Mesendoderm (in vitro differentiated cells): Measurements from ENCODE around the gene TSC22D2.

Experiments used
- DNase-seq: peaks from one replicate; pipeline ENCODE4 v3.0.0; 2013
- H2AK5ac ChIP-seq: 2 replicates; pipeline ENCODE4 v1.6.1; 2013; ENCODE audit warnings: low read length, inconsistent platforms
- H2BK120ac ChIP-seq: 2 replicates; pipeline ENCODE4 v1.6.1; 2013; ENCODE audit warnings: low read depth, mild to moderate bottlenecking, low read length, moderate library complexity, mixed read lengths
- H2BK15ac ChIP-seq: replicated peaks from 2 replicates; pipeline ENCODE4 v1.6.1; 2013; ENCODE audit warnings: low read depth, mild to moderate bottlenecking, moderate library complexity
- H2BK5ac ChIP-seq: 2 replicates; pipeline ENCODE4 v1.6.1; 2013; ENCODE audit warnings: low read length, inconsistent platforms
- H3K18ac ChIP-seq: 2 replicates; pipeline ENCODE4 v1.6.1; 2013; ENCODE audit warnings: mild to moderate bottlenecking, low read length, mixed read lengths
- H3K23ac ChIP-seq: one replicate; pipeline ENCODE4 v1.6.1; 2013; ENCODE audit warnings: low read length
- H3K27ac ChIP-seq: 2 replicates; pipeline ENCODE4 v1.5.1; 2013; ENCODE audit warnings: low read depth, mild to moderate bottlenecking, inconsistent platforms, low read length, moderate library complexity
- H3K27me3 ChIP-seq: 2 replicates; pipeline ENCODE4 v1.6.1; 2013; ENCODE audit warnings: low read length, control low read depth, mild to moderate bottlenecking, inconsistent platforms; ENCODE audit not compliant: insufficient read depth, poor library complexity
- H3K36me3 ChIP-seq: 2 replicates; pipeline ENCODE4 v1.6.1; 2013; ENCODE audit warnings: low read length, inconsistent platforms; ENCODE audit not compliant: control insufficient read depth, insufficient read depth
- H3K4ac ChIP-seq: one replicate; pipeline ENCODE4 v1.6.1; 2013; ENCODE audit warnings: low read depth, mild to moderate bottlenecking, low read length, moderate library complexity
- H3K4me1 ChIP-seq: 2 replicates; pipeline ENCODE4 v1.6.1; 2013; ENCODE audit warnings: low read depth, low read length, inconsistent platforms; ENCODE audit not compliant: control insufficient read depth
- H3K4me2 ChIP-seq: 2 replicates; pipeline ENCODE4 v1.6.1; 2013; ENCODE audit warnings: low read length
- H3K4me3 ChIP-seq: 2 replicates; pipeline ENCODE4 v1.5.1; 2013; ENCODE audit warnings: mild to moderate bottlenecking, low read length
- H3K56ac ChIP-seq: one replicate; pipeline ENCODE4 v1.6.1; 2013; ENCODE audit warnings: low read length
- H3K79me1 ChIP-seq: 2 replicates; pipeline ENCODE4 v1.6.1; 2013; ENCODE audit warnings: low read length, inconsistent platforms
- H3K79me2 ChIP-seq: 2 replicates; pipeline ENCODE4 v1.6.1; 2013; ENCODE audit warnings: mild to moderate bottlenecking, low read length; ENCODE audit not compliant: control insufficient read depth, insufficient read depth
- H3K9ac ChIP-seq: 2 replicates; pipeline ENCODE4 v1.6.1; 2013; ENCODE audit warnings: low read length, inconsistent platforms
- H4K5ac ChIP-seq: one replicate; pipeline ENCODE4 v1.6.1; 2013; ENCODE audit warnings: low read length
- H4K8ac ChIP-seq: one replicate; pipeline ENCODE4 v1.6.1; 2013; ENCODE audit warnings: low read depth, mild to moderate bottlenecking, control low read depth, low read length, moderate library complexity
- WGBS: extraction: QIAGEN DNeasy Blood & Tissue Kit; methylation state at CpG from one replicate; pipeline ENCODE4 v1.1.7; 2013; ENCODE audit warnings: low lambda C conversion rate, missing lambda C conversion rate; ENCODE audit not compliant: insufficient coverage; ENCODE audit errors: extremely low coverage; 5-methylcytosine and 5-hydroxymethylcytosine counted together

Gene TSC22D2

GRCh38 chr3:150439657-150440056, 31.6 kb downstream of the TSC22D2 start:
- Histone ChIP-seq H4K5ac (no peak overlapping the region), H3K4me2 (no peak overlapping the region), H2BK120ac (no peak overlapping the region), H3K79me2 (peaks cover 3% of the 10 kb centered on the region), H3K27me3 (no peaks in the 10 kb centered on the region), H2BK5ac (no peak overlapping the region), H3K56ac (no peak overlapping the region), H4K8ac (no peak overlapping the region), H3K27ac (no peak overlapping the region), H3K23ac (no peak overlapping the region), H3K4ac (no peak overlapping the region), H3K18ac (no peak overlapping the region), H3K36me3 (no peaks in the 10 kb centered on the region), H2AK5ac (no peak overlapping the region), H3K79me1 (peaks cover 4% of the 10 kb centered on the region), H3K4me3 (no peak overlapping the region), H3K9ac (no peak overlapping the region), H3K4me1 (no peaks in the 10 kb centered on the region), H2BK15ac (no peak overlapping the region)
- no CpG with 5 or more reads among the region's 3 CpGs for WGBS
- DNase-seq = no peak

DNA sequence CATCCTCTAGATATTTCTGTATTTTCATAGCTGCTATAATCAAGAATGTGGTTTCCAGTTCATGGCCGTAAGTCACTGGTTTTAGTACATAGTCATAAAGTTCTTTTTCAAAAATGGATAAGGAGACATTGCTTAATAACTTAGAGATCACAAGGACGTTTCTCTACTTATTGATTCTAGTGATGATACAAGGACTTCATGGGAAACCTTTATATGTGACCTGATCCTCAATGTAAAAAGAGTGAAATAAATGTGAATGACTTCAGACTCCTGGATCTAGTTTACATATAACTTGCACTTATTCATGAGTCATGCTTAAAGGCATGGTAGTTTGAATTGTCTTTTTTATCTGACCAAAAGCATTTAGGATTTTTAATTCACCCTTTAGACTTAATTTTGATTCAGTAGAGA, 35.2 kb downstream of the TSC22D2 start:
- H2AK5ac ChIP-seq = no peak overlapping the region
- DNase-seq = no peak
- peaks cover 5% of the 10 kb centered on the region for H3K79me2 ChIP-seq
- no peak overlapping the region for H4K5ac ChIP-seq
- no peak overlapping the region for H2BK5ac ChIP-seq
- H3K4me2 ChIP-seq = no peak overlapping the region
- H3K27ac ChIP-seq = no peak overlapping the region
- peaks cover 5% of the 10 kb centered on the region for H3K79me1 ChIP-seq
- no peak overlapping the region for H2BK15ac ChIP-seq
- no peaks in the 10 kb centered on the region for H3K4me1 ChIP-seq
- H2BK120ac ChIP-seq = no peak overlapping the region
- no peak overlapping the region for H3K4me3 ChIP-seq
- no peaks in the 10 kb centered on the region for H3K27me3 ChIP-seq
- no CpG with 5 or more reads among the region's 2 CpGs for WGBS
- H4K8ac ChIP-seq = no peak overlapping the region
- H3K36me3 ChIP-seq = no peaks in the 10 kb centered on the region
- no peak overlapping the region for H3K4ac ChIP-seq
- no peak overlapping the region for H3K18ac ChIP-seq
- no peak overlapping the region for H3K9ac ChIP-seq
- H3K23ac ChIP-seq = no peak overlapping the region
- H3K56ac ChIP-seq = no peak overlapping the region

GRCh38 chr3:150444371-150444770, 36.3 kb downstream of the TSC22D2 start:
- H2BK120ac ChIP-seq = no peak overlapping the region
- H3K18ac ChIP-seq = no peak overlapping the region
- no peak overlapping the region for H3K27ac ChIP-seq
- H3K27me3 ChIP-seq = no peaks in the 10 kb centered on the region
- no peak for DNase-seq
- no peaks in the 10 kb centered on the region for H3K4me1 ChIP-seq
- H3K79me2 ChIP-seq = peaks cover 7% of the 10 kb centered on the region
- H3K4me3 ChIP-seq = no peak overlapping the region
- no peak overlapping the region for H2BK15ac ChIP-seq
- no peak overlapping the region for H2BK5ac ChIP-seq
- H4K5ac ChIP-seq = no peak overlapping the region
- H4K8ac ChIP-seq = no peak overlapping the region
- no peak overlapping the region for H3K9ac ChIP-seq
- H3K23ac ChIP-seq = no peak overlapping the region
- H3K56ac ChIP-seq = no peak overlapping the region
- no CpG with 5 or more reads among the region's 2 CpGs for WGBS
- H3K4me2 ChIP-seq = no peak overlapping the region
- peaks cover 5% of the 10 kb centered on the region for H3K79me1 ChIP-seq
- no peaks in the 10 kb centered on the region for H3K36me3 ChIP-seq
- H2AK5ac ChIP-seq = no peak overlapping the region
- no peak overlapping the region for H3K4ac ChIP-seq

DNA sequence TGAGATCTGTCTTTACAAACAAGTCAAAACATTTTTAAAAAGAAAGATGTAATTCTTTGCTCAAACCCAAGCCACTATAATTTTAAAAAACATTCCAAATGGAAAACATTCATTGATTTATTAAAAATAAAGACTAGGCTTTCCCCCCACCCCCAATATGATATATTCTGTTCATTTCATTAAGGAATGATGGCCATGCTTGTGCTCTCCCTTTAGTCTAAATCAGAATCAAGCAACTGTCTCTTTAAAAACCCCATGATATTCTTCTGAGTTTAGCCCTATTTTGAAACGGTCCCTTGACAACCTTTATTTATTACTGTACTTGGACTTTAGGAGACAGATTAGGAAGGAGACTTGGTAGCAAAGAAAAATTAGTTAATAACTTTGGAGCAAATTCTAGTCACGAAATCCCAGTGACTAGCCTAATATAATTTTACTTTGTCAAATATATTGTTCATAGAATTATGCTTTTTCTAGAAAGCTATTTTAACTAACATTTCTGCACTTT, 38.4 kb downstream of the TSC22D2 start:
- H3K56ac ChIP-seq = no peak overlapping the region
- no peak overlapping the region for H3K4me3 ChIP-seq
- H3K27me3 ChIP-seq = no peaks in the 10 kb centered on the region
- H2BK5ac ChIP-seq = no peak overlapping the region
- H3K9ac ChIP-seq = no peak overlapping the region
- no peak overlapping the region for H3K4me2 ChIP-seq
- H3K27ac ChIP-seq = no peak overlapping the region
- no peak overlapping the region for H2BK15ac ChIP-seq
- DNase-seq = no peak
- H4K8ac ChIP-seq = no peak overlapping the region
- H3K4me1 ChIP-seq = no peaks in the 10 kb centered on the region
- H3K4ac ChIP-seq = no peak overlapping the region
- no peaks in the 10 kb centered on the region for H3K36me3 ChIP-seq
- no peak overlapping the region for H3K18ac ChIP-seq
- peaks cover 5% of the 10 kb centered on the region for H3K79me1 ChIP-seq
- no peak overlapping the region for H3K23ac ChIP-seq
- WGBS = no CpG with 5 or more reads among the region's 2 CpGs
- H3K79me2 ChIP-seq = peaks cover 7% of the 10 kb centered on the region
- H2AK5ac ChIP-seq = no peak overlapping the region
- no peak overlapping the region for H4K5ac ChIP-seq
- H2BK120ac ChIP-seq = no peak overlapping the region

- Histone ChIP-seq H2AK5ac (no peak overlapping the region), H3K56ac (no peak overlapping the region), H3K4me2 (no peak overlapping the region), H3K18ac (no peak overlapping the region), H3K27me3 (no peaks in the 10 kb centered on the region), H4K5ac (no peak overlapping the region), H3K27ac (no peak overlapping the region), H3K4ac (no peak overlapping the region), H3K4me3 (no peak overlapping the region), H3K79me2 (peaks cover 4% of the 10 kb centered on the region), H3K9ac (no peak overlapping the region), H2BK15ac (no peak overlapping the region), H4K8ac (no peak overlapping the region), H2BK5ac (no peak overlapping the region), H3K79me1 (peaks cover 2% of the 10 kb centered on the region), H2BK120ac (no peak overlapping the region), H3K23ac (no peak overlapping the region), H3K4me1 (no peaks in the 10 kb centered on the region), H3K36me3 (no peaks in the 10 kb centered on the region)
- no peak for DNase-seq
- no CpG with 5 or more reads among the region's 2 CpGs for WGBS
Observed at GRCh38 chr3:150447084-150447483, 39.0 kb downstream of the TSC22D2 start.
